Endothelial cell of umbilical vein (primary cell): ENCODE measurements around the gene TYSND1. TPM values are rescaled to one million over a fixed set of nuclear protein-coding genes. Genes with fewer than 3 reads are reported as not detected.
"Not testable (repeated sequence)": the region's sequence is repeated elsewhere in the genome, so short reads cannot be mapped to it uniquely, and the experiment has no call there.

Source experiments
- BruUV-seq: library from RNA; stranded (reverse); fragments of 400-500 nt; replicated peaks from 2 replicates; lab custom pipeline; 2021; lab: Mats Ljungman, UMichigan
- CTCF ChIA-PET: fragments of 300-600, 350-600 bp; sonication (Branson Sonifier 250); formaldehyde crosslinking; loops from one replicate; lab custom pipeline; 2021; ENCODE audit warnings: antibody characterized with exemption, inconsistent platforms; lab: Charles Lee
- POLR2A ChIA-PET: fragments of 300-600, 350-600 bp; sonication (Branson Sonifier 250); formaldehyde crosslinking; loops from one replicate; lab custom pipeline; 2021; ENCODE audit warnings: antibody characterized with exemption, inconsistent platforms; lab: Charles Lee
- DNase-seq: peaks from one replicate; pipeline ENCODE4 v3.0.0-alpha.2; 2011; ENCODE audit warnings: low read depth, low spot score
- FAIRE-seq: peaks from 2 replicates; lab custom pipeline; 2011; peaks lifted over from hg19 to GRCh38; lab: Jason Lieb, UNC
- H2AFZ ChIP-seq: 2 replicates; pipeline ENCODE4 v1.6.0; 2012; ENCODE audit warnings: low read depth, low read length, control low read depth, inconsistent platforms
- H3K27ac ChIP-seq: 2 replicates; pipeline ENCODE4 v1.5.1; 2011; ENCODE audit warnings: low read depth, mild to moderate bottlenecking, control low read depth, low read length, moderate library complexity; ENCODE audit not compliant: insufficient read depth
- H3K27me3 ChIP-seq, 2 experiments: 2 replicates each; pipeline versions ENCODE4 v1.6.0 to v1.6.1; 2011; ENCODE audit warnings: low read length in 2 of 2, mixed read lengths in 1 of 2; ENCODE audit not compliant: control insufficient read depth in 2 of 2, insufficient read depth in 2 of 2
- H3K36me3 ChIP-seq, 2 experiments: 2 replicates in 1 of 2; 3 replicates in 1 of 2; pipeline ENCODE4 v1.5.1; 2011; ENCODE audit warnings: low read length in 2 of 2, mild to moderate bottlenecking in 1 of 2, moderate library complexity in 1 of 2; ENCODE audit not compliant: control insufficient read depth in 2 of 2, insufficient read depth in 2 of 2; ENCODE audit errors: extremely low read depth in 1 of 2
- H3K4me1 ChIP-seq: 3 replicates; pipeline ENCODE4 v1.5.1; 2011; ENCODE audit warnings: mild to moderate bottlenecking, low read length; ENCODE audit not compliant: control insufficient read depth, insufficient read depth; ENCODE audit errors: extremely low read depth
- H3K4me2 ChIP-seq: 2 replicates; pipeline ENCODE4 v1.6.1; 2011; ENCODE audit warnings: low read length, control low read depth, mixed read lengths; ENCODE audit not compliant: insufficient read depth
- H3K4me3 ChIP-seq, 3 experiments: fragments of 200-600 bp in 1 of 3; sonication (generic), shearing (Covaris generic) in 1 of 3; replicated peaks in 1 of 3; 2 replicates each; pipeline ENCODE4 v1.5.1; 2011 to 2016; ENCODE audit warnings: control low read depth in 3 of 3, low read length in 3 of 3, mild to moderate bottlenecking in 2 of 3, inconsistent platforms in 1 of 3, low read depth in 1 of 3, moderate library complexity in 1 of 3; ENCODE audit not compliant: insufficient read depth in 1 of 3
- H3K79me2 ChIP-seq: 2 replicates; pipeline ENCODE4 v1.6.0; 2012; ENCODE audit warnings: low read length, inconsistent platforms; ENCODE audit not compliant: control insufficient read depth, insufficient read depth
- H3K9ac ChIP-seq: replicated peaks from 2 replicates; pipeline ENCODE3; 2011; ENCODE audit warnings: low read length, control low read depth; ENCODE audit not compliant: insufficient read depth; ENCODE audit errors: extremely low read depth
- H3K9me1 ChIP-seq: replicated peaks from 3 replicates; pipeline ENCODE4 v1.6.0; 2011; ENCODE audit warnings: mild to moderate bottlenecking, low read length; ENCODE audit not compliant: control insufficient read depth, insufficient read depth; ENCODE audit errors: extremely low read depth
- H3K9me3 ChIP-seq: replicated peaks from 2 replicates; pipeline ENCODE4 v1.5.1; 2012; ENCODE audit warnings: low read length, inconsistent platforms; ENCODE audit not compliant: control insufficient read depth, insufficient read depth
- H4K20me1 ChIP-seq: replicated peaks from 2 replicates; pipeline ENCODE3; 2011; ENCODE audit warnings: mild to moderate bottlenecking, low read length; ENCODE audit not compliant: control insufficient read depth, insufficient read depth; ENCODE audit errors: extremely low read depth
- FOS ChIP-seq: IDR thresholded peaks from 2 replicates; pipeline ENCODE4 v1.6.1; 2011; ENCODE audit warnings: mild to moderate bottlenecking, low read length, moderate library complexity, borderline replicate concordance; ENCODE audit not compliant: insufficient read depth
- POLR2A ChIP-seq: IDR thresholded peaks from 2 replicates; pipeline ENCODE4 v1.6.1; 2012; ENCODE audit warnings: low read depth, mild to moderate bottlenecking, control low read depth, low read length
- dilution Hi-C: fragments of 300-500 bp; cut with MboI; formaldehyde crosslinking; loops from one replicate; pipeline ENCODE4 v1.15.0; 2019; ENCODE audit warnings: low sequenced_read_pairs; ENCODE audit not compliant: extremely low pct_ligation_motif_present
- intact Hi-C: fragments of 100-400 bp; cut with micrococcal nuclease; formaldehyde crosslinking; loops from one replicate; pipeline ENCODE4 v1.10.0; 2022
- polyA plus RNA-seq, 4 experiments: library from polyadenylated mRNA; depleted of rRNA in 3 of 4; stranded (reverse) in 3 of 4; unstranded in 1 of 4; fragments of >200 nt; gene quantifications; 2 replicates each; pipeline versions ENCODE4 v1.2.1 to v1.2.3, GENCODE V29; 2011 to 2012; ENCODE audit warnings: missing spikeins in 1 of 4
- total RNA-seq: library from RNA; stranded (reverse); gene quantifications from 2 replicates; pipeline ENCODE4 v1.2.3, GENCODE V29; 2021

Gene TYSND1
- total and polyA plus RNA-seq, 2 donors (not counting 3 experiments of a cell fraction or from before 2014, with no cell fraction given): 5.1 to 7.8 TPM

DNA sequence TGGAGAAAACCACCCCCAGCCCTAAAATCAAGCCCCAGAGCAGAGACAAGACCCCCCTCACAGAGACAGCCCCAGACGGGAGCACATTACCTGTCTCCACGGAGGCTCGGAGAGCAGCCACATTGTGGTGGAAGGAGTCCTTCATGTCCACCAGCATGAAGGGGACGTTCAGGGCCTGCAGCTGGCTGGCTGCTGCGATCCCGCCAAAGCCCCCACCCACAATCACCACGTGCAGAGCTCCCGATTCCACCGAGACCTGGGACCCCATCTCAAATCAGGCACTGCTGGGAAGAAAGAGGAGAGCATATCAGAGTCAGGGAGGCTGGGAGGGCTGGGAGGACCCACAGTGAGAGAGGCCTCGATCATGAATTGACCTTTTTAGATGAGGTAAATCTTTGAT, 22.7 kb downstream of the TYSND1 start:
- no peak overlapping the region for H2AFZ ChIP-seq
- H3K4me2 ChIP-seq: no peak overlapping the region
- no peak for FAIRE-seq
- CTCF ChIA-PET: interaction anchor here (1.0 kb wide), 1 partner anchor 9 kb away, joined by 3 read pairs; no protein-coding TSS in a partner anchor
- no peak overlapping the region for H3K9ac ChIP-seq
- no peaks in the 10 kb centered on the region for H3K79me2 ChIP-seq
- H3K9me1 ChIP-seq: no peaks in the 10 kb centered on the region
- H3K36me3 ChIP-seq: no peaks in the 10 kb centered on the region
- no peak for DNase-seq
- dilution Hi-C loops (no loop called here), intact Hi-C loops (no loop called here)
- TF ChIP-seq POLR2A: no peak
- TF ChIP-seq FOS: no peak
- no peak overlapping the region for H3K27ac ChIP-seq
- no peaks in the 10 kb centered on the region for H4K20me1 ChIP-seq
- no peak overlapping the region for H3K4me3 ChIP-seq
- BruUV-seq: no TSS peak
- POLR2A ChIA-PET: no interaction called here
- no peaks in the 10 kb centered on the region for H3K9me3 ChIP-seq
- no peaks in the 10 kb centered on the region for H3K4me1 ChIP-seq
- H3K27me3 ChIP-seq: no peaks in the 10 kb centered on the region

DNA sequence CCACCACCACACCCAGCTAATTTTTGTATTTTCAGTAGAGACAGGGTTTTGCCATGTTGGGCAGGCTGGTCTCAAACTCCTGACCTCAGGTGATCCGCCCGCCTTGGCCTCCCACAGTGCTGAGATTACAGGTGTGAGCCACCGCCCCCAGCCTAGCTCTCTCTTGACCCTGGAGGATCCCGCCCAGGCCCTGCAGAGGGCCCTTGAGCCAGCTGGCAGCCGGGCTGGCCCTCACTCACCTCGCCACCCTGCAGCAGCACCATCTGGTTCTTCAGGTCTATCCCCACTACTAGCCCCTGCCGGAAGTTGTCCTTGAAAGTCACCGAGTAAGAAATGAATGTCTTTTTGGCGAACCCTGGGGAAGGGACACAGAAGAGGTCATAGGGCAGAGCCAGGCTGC, 23.3 kb downstream of the TYSND1 start:
- H3K27me3 ChIP-seq, H3K4me1 ChIP-seq, FAIRE-seq, H3K4me3 ChIP-seq, H2AFZ ChIP-seq, POLR2A ChIA-PET, H3K79me2 ChIP-seq, H3K27ac ChIP-seq, DNase-seq, H3K9me1 ChIP-seq, H3K9me3 ChIP-seq, H3K4me2 ChIP-seq, H3K36me3 ChIP-seq, H3K9ac ChIP-seq, intact Hi-C loops, dilution Hi-C loops, H4K20me1 ChIP-seq, BruUV-seq: not testable (repeated sequence)
- CTCF ChIA-PET: interaction anchor here (1.0 kb wide), 1 partner anchor 8 kb away, joined by 3 read pairs; no protein-coding TSS in a partner anchor
